ENCODE measurements around the gene CSF3. TPM values are rescaled to one million over a fixed set of nuclear protein-coding genes. Genes with fewer than 3 reads are reported as not detected.

CSF3 gene, protein sequence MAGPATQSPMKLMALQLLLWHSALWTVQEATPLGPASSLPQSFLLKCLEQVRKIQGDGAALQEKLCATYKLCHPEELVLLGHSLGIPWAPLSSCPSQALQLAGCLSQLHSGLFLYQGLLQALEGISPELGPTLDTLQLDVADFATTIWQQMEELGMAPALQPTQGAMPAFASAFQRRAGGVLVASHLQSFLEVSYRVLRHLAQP
- total RNA-seq (2014; rRNA removed), result 4.0 and 4.3 TPM in 2 replicates
- percentile 36 among the genes with signal in this experiment for Bru-seq, nascent RNA
- BruChase-seq, experiment 1, labeled RNA remaining after a 6-hour chase, result percentile 23 among the genes with signal in this experiment
- percentile 26 among the genes with signal in this experiment for BruChase-seq, experiment 2, labeled RNA remaining after a 2-hour chase
- long read RNA-seq, result 0 reads

DNA sequence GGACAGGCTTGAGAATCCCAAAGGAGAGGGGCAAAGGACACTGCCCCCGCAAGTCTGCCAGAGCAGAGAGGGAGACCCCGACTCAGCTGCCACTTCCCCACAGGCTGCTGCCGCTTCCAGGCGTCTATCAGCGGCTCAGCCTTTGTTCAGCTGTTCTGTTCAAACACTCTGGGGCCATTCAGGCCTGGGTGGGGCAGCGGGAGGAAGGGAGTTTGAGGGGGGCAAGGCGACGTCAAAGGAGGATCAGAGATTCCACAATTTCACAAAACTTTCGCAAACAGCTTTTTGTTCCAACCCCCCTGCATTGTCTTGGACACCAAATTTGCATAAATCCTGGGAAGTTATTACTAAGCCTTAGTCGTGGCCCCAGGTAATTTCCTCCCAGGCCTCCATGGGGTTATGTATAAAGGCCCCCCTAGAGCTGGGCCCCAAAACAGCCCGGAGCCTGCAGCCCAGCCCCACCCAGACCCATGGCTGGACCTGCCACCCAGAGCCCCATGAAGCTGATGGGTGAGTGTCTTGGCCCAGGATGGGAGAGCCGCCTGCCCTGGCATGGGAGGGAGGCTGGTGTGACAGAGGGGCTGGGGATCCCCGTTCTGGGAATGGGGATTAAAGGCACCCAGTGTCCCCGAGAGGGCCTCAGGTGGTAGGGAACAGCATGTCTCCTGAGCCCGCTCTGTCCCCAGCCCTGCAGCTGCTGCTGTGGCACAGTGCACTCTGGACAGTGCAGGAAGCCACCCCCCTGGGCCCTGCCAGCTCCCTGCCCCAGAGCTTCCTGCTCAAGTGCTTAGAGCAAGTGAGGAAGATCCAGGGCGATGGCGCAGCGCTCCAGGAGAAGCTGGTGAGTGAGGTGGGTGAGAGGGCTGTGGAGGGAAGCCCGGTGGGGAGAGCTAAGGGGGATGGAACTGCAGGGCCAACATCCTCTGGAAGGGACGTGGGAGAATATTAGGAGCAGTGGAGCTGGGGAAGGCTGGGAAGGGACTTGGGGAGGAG lies at the start of gene CSF3:
Gene CSF3, plus strand, starts transcription at position 436 of the 993 bp plus-strand sequence. Its CDS starts 35 bp downstream, at position 471.
- ATAC-seq (peak; percentile 18), DNase-seq (no peak)
- Histone ChIP-seq H3K27me3 (ENCODE audit: low read length) (no peaks in the 10 kb centered on the region), H3K9me2 (replicated peaks; ENCODE audit: low read length) (no peaks in the 10 kb centered on the region), H4K20me1 (ENCODE audit: low read length) (no peaks in the 10 kb centered on the region), H3K4me2 (ENCODE audit: low read length) (no peak within 1 kb of the TSS), H3F3A (ENCODE audit: low read length, unreplicated experiment) (no peaks in the 10 kb centered on the region), H3K9ac (ENCODE audit: low read length) (peak within 1 kb of the TSS; percentile 15; the same call in 1 of the 2 replicates), H3K79me2 (ENCODE audit: low read length) (no peaks in the 10 kb centered on the region), H3K27ac (ENCODE audit: low read length) (peak within 1 kb of the TSS; percentile 11; the same call in 1 of the 2 replicates), H3K9me3 (ENCODE audit: low read length) (no peaks in the 10 kb centered on the region), H3K4me1 (ENCODE audit: insufficient read depth, low read length) (peaks cover 30% of the 10 kb centered on the region), H3K4me3 (ENCODE audit: low read length) (no peak within 1 kb of the TSS), H3K36me3 (ENCODE audit: low read depth, low read length) (0 out of 2 replicates have a peak, but pooled peaks cover 4% of the 10 kb centered on the region), H2AFZ (ENCODE audit: low read length) (no peak within 1 kb of the TSS)
- TF ChIP-seq EZH2phosphoT487 (IDR thresholded peaks at IDR 0.05; ENCODE audit: borderline replicate concordance, low read length), result no peak
- TF ChIP-seq EZH2 (IDR thresholded peaks at IDR 0.05; ENCODE audit: low read length, unreplicated experiment), result no peak
- no peak for TF ChIP-seq CTCF (conservative IDR thresholded peaks at IDR 0.05; ENCODE audit: low read depth, low read length)
- BruUV-seq (replicated peaks), result no TSS peak
- ChIA-PET CTCF (interaction anchor here (0.6 to 0.7 kb wide), 2 partner anchors 11 to 336 kb away, joined by 3 read pairs; no protein-coding TSS in a partner anchor), POLR2A (ENCODE audit: unreplicated experiment) (interaction anchor here (0.5 kb wide), 1 partner anchor 176 kb away, joined by 4 read pairs; no protein-coding TSS in a partner anchor)
- intact Hi-C loops (cut with micrococcal nuclease), result no loop called here

DNA sequence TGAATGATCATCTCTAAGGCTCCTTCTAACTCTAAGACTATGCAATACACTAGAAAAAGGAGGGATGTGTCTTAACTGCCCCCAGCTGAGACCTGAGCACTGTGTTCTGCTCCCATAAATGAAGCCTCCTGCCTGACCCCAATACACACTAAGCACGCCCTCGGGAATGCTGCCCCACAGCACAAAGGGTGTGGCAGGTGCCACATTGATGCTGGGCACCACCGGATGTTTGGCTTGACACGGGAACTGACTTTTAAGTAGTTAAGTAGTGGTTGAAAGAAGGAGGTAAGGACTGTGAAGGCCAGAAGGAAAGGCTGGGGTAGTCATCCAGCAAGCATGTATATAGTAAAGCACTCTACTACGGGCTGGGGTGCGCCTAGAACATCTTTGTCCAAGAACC lies 48.5 kb upstream of the CSF3 start:
- POLR2A ChIA-PET (ENCODE audit: unreplicated experiment), result no interaction called here
- H2AFZ ChIP-seq (ENCODE audit: low read length), result no peak overlapping the region
- DNase-seq, result no peak

More for the DNA sequence above, 48.5 kb upstream of the CSF3 start:
- no TSS peak for BruUV-seq (replicated peaks)
- TF ChIP-seq CTCF (conservative IDR thresholded peaks at IDR 0.05; ENCODE audit: low read depth, low read length) (no peak), EZH2 (IDR thresholded peaks at IDR 0.05; ENCODE audit: low read length, unreplicated experiment) (no peak), EZH2phosphoT487 (IDR thresholded peaks at IDR 0.05; ENCODE audit: borderline replicate concordance, low read length) (no peak)
- no peaks in the 10 kb centered on the region for H3K36me3 ChIP-seq (ENCODE audit: low read depth, low read length)
- H4K20me1 ChIP-seq (ENCODE audit: low read length), result no peaks in the 10 kb centered on the region
- no peaks in the 10 kb centered on the region for H3F3A ChIP-seq (ENCODE audit: low read length, unreplicated experiment)
- no peaks in the 10 kb centered on the region for H3K79me2 ChIP-seq (ENCODE audit: low read length)
- intact Hi-C loops (cut with micrococcal nuclease), result no loop called here
- H3K27me3 ChIP-seq (ENCODE audit: low read length), result no peaks in the 10 kb centered on the region
- no peak for ATAC-seq
- CTCF ChIA-PET, result no interaction called here
- H3K4me2 ChIP-seq (ENCODE audit: low read length), result no peak overlapping the region
- H3K4me1 ChIP-seq (ENCODE audit: insufficient read depth, low read length), result no peaks in the 10 kb centered on the region
- H3K27ac ChIP-seq (ENCODE audit: low read length), result no peak overlapping the region
- H3K9ac ChIP-seq (ENCODE audit: low read length), result no peak overlapping the region
- no peaks in the 10 kb centered on the region for H3K9me2 ChIP-seq (replicated peaks; ENCODE audit: low read length)
- no peak overlapping the region for H3K4me3 ChIP-seq (ENCODE audit: low read length)
- no peaks in the 10 kb centered on the region for H3K9me3 ChIP-seq (ENCODE audit: low read length)

Data from PC-3 (cell line).